ENCODE measurements around the gene AMBP. TPM values are rescaled to one million over a fixed set of nuclear protein-coding genes. Genes with fewer than 3 reads are reported as not detected.
A peak's percentile ranks its signal among the peaks of the same experiment; 100 is the strongest.

Gene AMBP
- total and polyA plus RNA-seq, 10 donors: 0.09 to 1.6 (median 0.12) TPM; not detected in 7

DNA sequence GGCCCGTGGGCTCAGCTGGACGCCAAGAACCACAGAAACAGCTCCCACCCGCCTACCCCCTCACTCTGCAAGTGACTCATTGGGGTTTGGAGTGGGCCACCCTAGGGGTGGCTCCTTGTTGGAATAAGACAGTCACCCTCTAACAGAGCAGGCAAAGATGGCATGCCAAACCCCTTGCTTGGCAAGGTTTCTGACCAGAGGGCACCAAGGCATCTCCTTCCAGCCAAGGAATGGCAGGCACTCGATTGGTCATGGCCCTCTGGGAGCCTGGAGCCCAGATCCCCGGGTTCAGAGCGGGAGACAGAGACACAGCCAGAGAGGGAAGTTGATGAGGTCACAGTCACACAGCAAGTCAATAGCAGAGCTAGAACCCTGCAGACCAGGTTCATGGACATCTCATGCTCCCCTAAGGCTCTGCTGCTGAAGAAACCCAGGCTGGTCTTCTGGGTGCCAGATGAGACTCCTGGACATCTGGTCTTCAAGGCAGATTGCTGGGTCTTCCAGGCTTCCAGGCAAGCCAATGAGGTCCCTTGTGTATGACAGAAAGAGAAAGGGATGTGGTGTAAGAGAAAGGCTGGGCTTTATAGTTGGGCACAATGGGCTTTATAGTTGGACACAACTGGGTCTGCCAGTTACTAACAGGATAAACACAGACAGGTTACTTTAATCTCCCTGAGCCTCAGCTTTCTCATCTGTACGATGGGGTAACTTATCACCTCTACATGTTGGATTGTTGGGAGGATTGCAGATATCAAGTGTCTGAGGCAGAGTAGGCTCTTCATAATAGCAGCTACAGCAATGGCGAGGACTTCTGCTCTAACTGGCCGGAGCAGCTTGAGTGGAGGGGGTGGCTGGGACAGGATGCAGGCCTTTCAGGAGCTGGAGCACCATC, 44.3 kb upstream of the AMBP start:
- no peak overlapping the region for H3K4me3 ChIP-seq
- H3K4me1 ChIP-seq: no peaks in the 10 kb centered on the region
- intact Hi-C loops (cut with DNase I; ENCODE audit: low total_unique reads): no loop called here
- no peaks in the 10 kb centered on the region for H3K36me3 ChIP-seq
- no peak overlapping the region for H3K27ac ChIP-seq
- DNase-seq: peak; percentile 14
- H3K27me3 ChIP-seq (replicated peaks in 1 of 7): peaks cover 0 to 28% (median 0%) of the 10 kb centered on the region in 7 donors
- no peak for TF ChIP-seq POLR2A (IDR thresholded peaks at IDR 0.05)
- no peak for TF ChIP-seq POLR2AphosphoS5 (IDR thresholded peaks at IDR 0.05)
- TF ChIP-seq, protein P1, sequence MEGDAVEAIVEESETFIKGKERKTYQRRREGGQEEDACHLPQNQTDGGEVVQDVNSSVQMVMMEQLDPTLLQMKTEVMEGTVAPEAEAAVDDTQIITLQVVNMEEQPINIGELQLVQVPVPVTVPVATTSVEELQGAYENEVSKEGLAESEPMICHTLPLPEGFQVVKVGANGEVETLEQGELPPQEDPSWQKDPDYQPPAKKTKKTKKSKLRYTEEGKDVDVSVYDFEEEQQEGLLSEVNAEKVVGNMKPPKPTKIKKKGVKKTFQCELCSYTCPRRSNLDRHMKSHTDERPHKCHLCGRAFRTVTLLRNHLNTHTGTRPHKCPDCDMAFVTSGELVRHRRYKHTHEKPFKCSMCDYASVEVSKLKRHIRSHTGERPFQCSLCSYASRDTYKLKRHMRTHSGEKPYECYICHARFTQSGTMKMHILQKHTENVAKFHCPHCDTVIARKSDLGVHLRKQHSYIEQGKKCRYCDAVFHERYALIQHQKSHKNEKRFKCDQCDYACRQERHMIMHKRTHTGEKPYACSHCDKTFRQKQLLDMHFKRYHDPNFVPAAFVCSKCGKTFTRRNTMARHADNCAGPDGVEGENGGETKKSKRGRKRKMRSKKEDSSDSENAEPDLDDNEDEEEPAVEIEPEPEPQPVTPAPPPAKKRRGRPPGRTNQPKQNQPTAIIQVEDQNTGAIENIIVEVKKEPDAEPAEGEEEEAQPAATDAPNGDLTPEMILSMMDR (IDR thresholded peaks at IDR 0.05 in 8 of 11, conservative IDR thresholded peaks at IDR 0.05 in 3 of 11): no peak
- 82 to 91% (median 87%) methylated on average over 5 to 9 of the region's 9 CpGs for WGBS, 5 donors
- peaks cover 0 to 7% (median 4%) of the 10 kb centered on the region in 8 donors for H3K9me3 ChIP-seq

DNA sequence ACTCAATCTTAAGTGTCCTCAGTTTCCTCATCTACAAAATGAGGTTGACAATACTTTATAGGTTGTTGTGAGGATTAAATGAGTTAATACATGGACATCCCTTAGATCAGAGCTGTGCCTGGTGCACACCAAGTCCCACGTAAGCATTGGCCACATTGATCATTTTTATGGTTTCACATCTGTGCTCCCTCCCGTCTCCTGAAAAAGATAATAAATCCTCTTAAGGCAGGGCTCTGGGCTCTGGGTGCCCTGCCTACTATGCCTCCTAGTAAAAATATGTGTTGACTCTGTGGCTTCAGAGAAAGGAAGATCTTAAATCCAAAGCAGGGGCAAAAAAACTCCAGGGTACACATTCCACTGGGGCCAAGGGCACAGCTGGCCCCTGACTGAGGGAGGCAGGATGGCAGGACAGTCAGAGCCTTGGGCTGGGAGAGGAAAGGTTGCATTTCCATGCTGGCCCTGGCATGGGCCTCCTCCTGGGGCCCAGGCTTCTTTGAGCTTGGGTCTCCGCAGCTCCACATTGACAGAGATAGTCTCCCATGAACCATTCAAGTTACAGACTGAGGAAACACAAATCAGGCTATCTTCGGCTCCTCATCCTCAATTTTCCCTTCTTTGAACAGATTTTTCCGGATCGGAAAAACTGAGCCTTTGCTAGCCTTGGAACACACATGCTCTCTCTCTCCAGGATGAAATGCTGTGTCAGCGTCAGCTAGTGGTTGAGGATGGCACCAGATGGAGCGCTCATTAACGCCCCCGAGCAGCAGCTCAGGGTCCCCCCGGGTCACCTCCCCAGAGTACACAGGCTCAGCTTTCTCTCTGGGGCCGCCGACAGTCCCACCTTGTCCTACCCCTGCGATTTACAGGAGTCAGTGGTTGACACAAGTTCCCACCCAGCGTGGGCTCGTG, 43.4 kb upstream of the AMBP start:
- peak; percentile 39 for DNase-seq
- no peaks in the 10 kb centered on the region for H3K9me3 ChIP-seq
- no peaks in the 10 kb centered on the region for H3K36me3 ChIP-seq
- H3K4me1 ChIP-seq: no peaks in the 10 kb centered on the region
- intact Hi-C loops (cut with DNase I; ENCODE audit: low total_unique reads): no loop called here
- H3K4me3 ChIP-seq: no peak overlapping the region
- WGBS, 5 donors: 67 to 88% (median 79%) methylated on average over 11 to 16 of the region's 16 CpGs
- no peak for TF ChIP-seq POLR2AphosphoS5 (IDR thresholded peaks at IDR 0.05)
- TF ChIP-seq, protein P1 (IDR thresholded peaks at IDR 0.05 in 8 of 11, conservative IDR thresholded peaks at IDR 0.05 in 3 of 11): no peak
- TF ChIP-seq POLR2A (IDR thresholded peaks at IDR 0.05): no peak
- peaks cover 0 to 27% (median 0%) of the 10 kb centered on the region in 7 donors for H3K27me3 ChIP-seq (replicated peaks in 1 of 7)
- no peak overlapping the region for H3K27ac ChIP-seq

DNA sequence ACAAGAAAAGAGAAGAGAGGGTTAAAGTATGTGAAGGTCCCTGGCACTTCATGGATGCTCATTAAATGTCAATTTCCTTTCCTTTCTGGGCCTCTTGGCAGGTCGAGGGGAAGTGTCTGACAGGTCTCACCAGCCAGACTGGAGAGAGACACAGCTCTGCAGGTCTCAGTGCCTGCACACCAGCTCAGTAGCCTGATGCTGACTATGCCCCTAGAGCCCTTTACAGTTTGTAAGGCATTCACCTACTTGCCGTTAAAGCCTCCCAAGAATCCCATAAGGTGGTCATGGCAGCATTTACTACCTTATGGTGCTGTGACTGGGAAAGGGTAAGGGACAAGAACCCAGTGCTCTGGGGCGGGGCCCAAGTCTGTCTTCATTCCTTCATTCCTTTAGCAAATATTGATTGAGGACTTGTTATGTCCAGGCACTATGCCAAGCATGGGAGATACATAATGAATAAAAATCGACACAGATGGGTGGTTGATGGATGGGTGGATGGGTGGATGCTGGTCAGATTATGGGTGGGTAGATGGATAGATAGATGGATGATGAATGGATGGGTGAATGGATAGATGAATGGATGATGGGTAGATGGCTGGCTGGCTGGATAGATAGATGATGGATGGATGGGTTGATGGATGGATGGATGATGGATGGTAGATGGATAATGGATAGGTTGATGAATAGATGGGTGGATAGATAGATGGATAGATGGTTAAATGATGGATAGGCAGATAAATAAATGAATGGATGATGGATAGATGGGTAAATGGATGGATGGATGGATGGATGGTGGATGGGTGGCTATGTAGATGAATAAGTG, 42.3 kb upstream of the AMBP start:
- DNase-seq: peak; percentile 13
- no peaks in the 10 kb centered on the region for H3K36me3 ChIP-seq
- intact Hi-C loops (cut with DNase I; ENCODE audit: low total_unique reads): no loop called here
- H3K4me3 ChIP-seq: no peak overlapping the region
- no peak overlapping the region for H3K27ac ChIP-seq
- 56 to 65% (median 62%) methylated on average over 4 of the region's 4 CpGs for WGBS, 5 donors
- peaks cover 0 to 34% (median 0%) of the 10 kb centered on the region in 7 donors for H3K27me3 ChIP-seq (replicated peaks in 1 of 7)
- TF ChIP-seq, protein P1 (IDR thresholded peaks at IDR 0.05 in 8 of 11, conservative IDR thresholded peaks at IDR 0.05 in 3 of 11): no peak
- TF ChIP-seq POLR2A (IDR thresholded peaks at IDR 0.05): no peak
- TF ChIP-seq POLR2AphosphoS5 (IDR thresholded peaks at IDR 0.05): no peak
- H3K4me1 ChIP-seq: no peaks in the 10 kb centered on the region
- H3K9me3 ChIP-seq: no peaks in the 10 kb centered on the region

Data from spleen (tissue), 11 donors.